HEK293 (cell line): ENCODE measurements around the gene PRELID3B.

Experiments used
- ZSCAN30 ChIP-seq: fragments of 450-650 bp; IDR thresholded peaks from 2 replicates; pipeline ENCODE4 v1.5.1; 2018; ENCODE audit warnings: missing biosample characterization, mild to moderate bottlenecking, missing genetic modification characterization, moderate library complexity
- TF ChIP-seq, protein P1 (sequence below): fragments of 450-650 bp; formaldehyde crosslinking; IDR thresholded peaks from 2 replicates; pipeline ENCODE4 v1.5.1; 2016; ENCODE audit warnings: missing biosample characterization, missing genetic modification characterization

DNA sequence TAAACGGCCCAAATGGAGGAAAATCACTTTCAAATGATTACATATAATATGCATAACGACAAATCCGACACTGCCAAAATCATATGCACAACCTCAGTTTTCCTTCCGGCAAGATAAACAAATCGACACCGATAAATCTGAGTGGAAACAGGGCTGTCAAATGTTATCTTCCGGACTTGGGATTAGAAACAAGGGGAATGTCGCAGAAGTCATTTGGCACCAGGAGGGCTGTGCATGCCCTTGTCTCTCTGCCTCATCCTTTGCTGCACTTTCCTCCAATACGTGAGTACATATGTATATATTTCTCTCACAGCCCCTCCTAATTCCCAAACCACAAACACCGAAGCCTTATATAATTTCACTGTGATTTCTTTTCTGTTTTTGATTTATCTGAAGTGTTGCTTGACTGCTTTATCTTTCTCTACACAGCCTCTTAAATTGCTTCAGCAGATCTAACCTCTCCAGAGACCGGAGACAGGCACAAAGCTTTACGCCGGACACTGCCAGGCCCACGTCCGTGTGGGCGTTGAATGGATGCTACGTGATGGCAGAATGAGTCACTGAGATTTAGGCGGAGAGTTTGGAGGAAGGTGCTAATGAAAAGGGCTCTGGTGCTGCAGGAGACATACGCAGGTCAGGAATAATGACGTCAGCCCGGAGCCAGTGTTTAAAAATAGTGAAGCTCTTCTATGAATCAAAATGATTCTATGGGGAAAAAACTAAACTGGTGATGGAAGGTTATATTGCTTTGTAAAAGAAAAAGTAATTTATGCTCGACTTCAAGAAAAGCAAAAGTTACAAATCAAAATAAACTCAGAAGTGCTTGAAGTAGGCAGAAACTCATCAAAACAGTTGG lies 21.0 kb upstream of the PRELID3B start:
- TF ChIP-seq ZSCAN30 (tag by site-specific recombination), result no peak
- TF ChIP-seq, protein P1, sequence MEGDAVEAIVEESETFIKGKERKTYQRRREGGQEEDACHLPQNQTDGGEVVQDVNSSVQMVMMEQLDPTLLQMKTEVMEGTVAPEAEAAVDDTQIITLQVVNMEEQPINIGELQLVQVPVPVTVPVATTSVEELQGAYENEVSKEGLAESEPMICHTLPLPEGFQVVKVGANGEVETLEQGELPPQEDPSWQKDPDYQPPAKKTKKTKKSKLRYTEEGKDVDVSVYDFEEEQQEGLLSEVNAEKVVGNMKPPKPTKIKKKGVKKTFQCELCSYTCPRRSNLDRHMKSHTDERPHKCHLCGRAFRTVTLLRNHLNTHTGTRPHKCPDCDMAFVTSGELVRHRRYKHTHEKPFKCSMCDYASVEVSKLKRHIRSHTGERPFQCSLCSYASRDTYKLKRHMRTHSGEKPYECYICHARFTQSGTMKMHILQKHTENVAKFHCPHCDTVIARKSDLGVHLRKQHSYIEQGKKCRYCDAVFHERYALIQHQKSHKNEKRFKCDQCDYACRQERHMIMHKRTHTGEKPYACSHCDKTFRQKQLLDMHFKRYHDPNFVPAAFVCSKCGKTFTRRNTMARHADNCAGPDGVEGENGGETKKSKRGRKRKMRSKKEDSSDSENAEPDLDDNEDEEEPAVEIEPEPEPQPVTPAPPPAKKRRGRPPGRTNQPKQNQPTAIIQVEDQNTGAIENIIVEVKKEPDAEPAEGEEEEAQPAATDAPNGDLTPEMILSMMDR (tag by site-specific recombination), result no peak
